Measurements from ENCODE around the gene GLS.

Gene GLS

GRCh38 chr2:190981333-190981732 is 100.7 kb downstream of the GLS start:
- no peak for TF ChIP-seq CTCF (IDR thresholded peaks at IDR 0.05; ENCODE audit: borderline replicate concordance, insufficient read depth, low read depth, low read length)
- no peak overlapping the region for H3K4me3 ChIP-seq (ENCODE audit: low read depth, low read length)

GRCh38 chr2:190981733-190982132 is 101.1 kb downstream of the GLS start:
- H3K4me3 ChIP-seq (ENCODE audit: low read depth, low read length) = no peak overlapping the region
- no peak for TF ChIP-seq CTCF (IDR thresholded peaks at IDR 0.05; ENCODE audit: borderline replicate concordance, insufficient read depth, low read depth, low read length)

DNA sequence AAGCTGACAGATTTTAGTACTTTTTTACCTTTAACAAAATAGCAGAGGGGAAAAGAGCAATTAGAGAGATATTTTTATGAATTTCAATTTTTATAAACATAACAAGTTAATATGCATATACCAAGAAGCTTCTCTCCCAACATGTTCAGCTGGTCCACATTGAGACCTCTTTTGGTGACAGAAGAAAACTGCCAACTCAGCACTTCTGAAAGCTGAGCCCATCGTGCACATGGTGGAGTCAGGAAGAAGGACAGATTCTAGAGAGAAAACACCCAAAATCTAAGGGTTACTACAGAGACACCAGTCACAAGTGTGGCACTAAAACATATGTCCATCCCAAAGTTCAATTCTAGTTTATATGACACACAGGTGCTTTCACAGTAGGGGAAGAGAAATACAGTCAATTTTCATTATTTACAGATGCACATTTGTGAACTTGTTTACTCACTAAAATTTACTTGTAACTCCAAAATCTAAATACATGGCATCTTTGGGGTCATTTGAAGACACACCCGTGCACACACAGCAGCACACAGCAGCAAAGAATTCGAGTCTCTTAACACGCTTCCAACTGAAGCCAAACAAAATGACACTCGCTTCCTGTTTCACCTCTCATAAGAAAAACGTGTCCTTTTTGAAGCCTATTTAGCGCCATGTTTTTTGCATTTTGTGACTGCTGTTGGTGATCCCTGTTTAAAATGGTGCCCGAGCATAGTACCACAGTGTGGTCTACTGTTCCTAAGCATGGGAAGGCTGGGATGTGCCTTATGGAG is 101.8 kb downstream of the GLS start:
- TF ChIP-seq CTCF (IDR thresholded peaks at IDR 0.05; ENCODE audit: borderline replicate concordance, insufficient read depth, low read depth, low read length) = no peak
- no peak overlapping the region for H3K4me3 ChIP-seq (ENCODE audit: low read depth, low read length)

GRCh38 chr2:190984595-190984994 is 104.0 kb downstream of the GLS start:
- TF ChIP-seq CTCF (IDR thresholded peaks at IDR 0.05; ENCODE audit: borderline replicate concordance, insufficient read depth, low read depth, low read length) = no peak
- no peak overlapping the region for H3K4me3 ChIP-seq (ENCODE audit: low read depth, low read length)

DNA sequence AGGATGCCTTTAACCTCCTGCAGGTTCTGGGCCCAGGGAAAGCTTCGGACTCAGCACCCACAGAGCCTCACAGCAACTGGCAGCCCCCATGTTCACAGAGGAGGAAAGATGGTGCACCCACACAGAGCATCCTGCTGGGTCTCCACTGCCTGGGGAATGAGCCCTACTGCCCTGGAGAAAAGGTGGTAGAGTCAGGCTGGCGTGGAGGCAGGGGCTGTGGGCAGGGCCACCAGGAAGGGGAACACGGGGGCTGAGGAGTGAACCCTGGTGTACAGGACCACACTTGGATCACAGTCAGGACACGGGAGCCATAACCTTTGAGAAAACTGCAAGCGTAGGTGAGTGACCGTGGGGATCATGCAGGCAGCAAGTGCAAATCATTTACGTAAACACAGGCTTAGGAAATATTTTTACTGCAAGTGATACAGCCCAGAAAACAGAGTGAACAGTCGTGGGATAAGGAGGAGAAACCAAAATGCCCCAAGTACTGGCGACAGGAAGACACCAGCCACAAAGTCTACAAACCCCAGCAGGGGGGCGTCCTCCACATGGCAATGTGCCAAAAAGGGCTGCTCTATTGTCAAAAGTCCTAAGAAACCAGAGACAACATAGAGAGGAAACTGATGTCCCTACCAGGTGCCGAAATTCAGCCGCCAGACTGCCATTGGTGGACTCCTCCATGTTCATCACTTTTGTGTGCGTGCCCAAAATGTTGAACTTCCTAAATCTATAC is 105.8 kb downstream of the GLS start:
- no peak overlapping the region for H3K4me3 ChIP-seq (ENCODE audit: low read depth, low read length)
- TF ChIP-seq CTCF (IDR thresholded peaks at IDR 0.05; ENCODE audit: borderline replicate concordance, insufficient read depth, low read depth, low read length) = no peak

DNA sequence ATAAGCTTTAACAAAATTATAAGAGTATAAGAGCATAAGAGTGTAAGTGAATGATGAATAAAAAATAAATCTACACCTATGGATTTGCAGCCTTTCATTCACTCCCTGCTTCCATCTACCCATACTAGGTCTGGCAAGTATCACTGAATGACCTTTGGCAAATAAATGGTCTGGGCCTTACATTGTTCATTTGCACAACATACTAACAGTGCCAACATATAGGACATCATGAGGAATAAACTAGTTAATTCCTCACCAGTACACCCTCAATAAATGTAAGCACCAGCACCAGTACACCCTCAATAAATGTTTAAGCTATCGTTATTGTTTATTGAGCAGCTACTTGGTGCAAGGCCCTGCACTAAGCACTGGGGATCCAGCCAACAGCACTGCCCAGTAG is 106.5 kb downstream of the GLS start:
- TF ChIP-seq CTCF (IDR thresholded peaks at IDR 0.05; ENCODE audit: borderline replicate concordance, insufficient read depth, low read depth, low read length) = no peak
- H3K4me3 ChIP-seq (ENCODE audit: low read depth, low read length) = no peak overlapping the region

GRCh38 chr2:190987938-190988337 is 107.3 kb downstream of the GLS start:
- H3K4me3 ChIP-seq (ENCODE audit: low read depth, low read length) = no peak overlapping the region
- TF ChIP-seq CTCF (IDR thresholded peaks at IDR 0.05; ENCODE audit: borderline replicate concordance, insufficient read depth, low read depth, low read length) = no peak
